Measurements from ENCODE around the gene ENTPD3. TPM values are rescaled to one million over a fixed set of nuclear protein-coding genes. Genes with fewer than 3 reads are reported as not detected.
"Not testable (repeated sequence)": the region's sequence is repeated elsewhere in the genome, so short reads cannot be mapped to it uniquely, and the experiment has no call there.

The ENTPD3 gene
- total RNA-seq, 1 donor from 2014 or later = 1.6 TPM

GRCh38 chr3:40456279-40456939, 69.4 kb downstream of the ENTPD3 start:
- peak overlapping the region; percentile 89 to 96 (median 95) for H3K9ac ChIP-seq (ENCODE audit: low read depth in 1 of 3, low read length in 3 of 3)
- no peaks in the 10 kb centered on the region for H3K9me3 ChIP-seq (ENCODE audit: control insufficient read depth in 3 of 3, low read length in 3 of 3)
- peak overlapping the region; percentile 89 for H3K27ac ChIP-seq (ENCODE audit: low read depth, low read length)
- H3K4me3 ChIP-seq (ENCODE audit: low read length in 3 of 3) = peak overlapping the region; percentile 91 to 98 (median 93)
- peaks cover 13 to 27% (median 24%) of the 10 kb centered on the region in 3 donors for H3K36me3 ChIP-seq (ENCODE audit: control insufficient read depth in 3 of 3, insufficient read depth in 3 of 3, low read length in 3 of 3)
- peaks cover 19 to 36% (median 34%) of the 10 kb centered on the region in 3 donors for H3K4me1 ChIP-seq (ENCODE audit: control insufficient read depth in 3 of 3, insufficient read depth in 3 of 3, low read length in 3 of 3)
- no peaks in the 10 kb centered on the region for H3K27me3 ChIP-seq (ENCODE audit: control insufficient read depth in 3 of 3, insufficient read depth in 3 of 3, low read length in 3 of 3)

GRCh38 chr3:40456940-40457823, 70.2 kb downstream of the ENTPD3 start, which contains the start of gene RPL14:
Gene RPL14 (plus strand): TSS chr3:40457339. CDS start chr3:40457472, 133 bp downstream.
- H3K36me3 ChIP-seq (ENCODE audit: control insufficient read depth in 3 of 3, insufficient read depth in 3 of 3, low read length in 3 of 3) = peaks cover 13 to 27% (median 26%) of the 10 kb centered on the region in 3 donors
- H3K9me3 ChIP-seq (ENCODE audit: control insufficient read depth in 3 of 3, low read length in 3 of 3) = no peaks in the 10 kb centered on the region
- peak within 1 kb of the TSS; percentile 91 to 98 (median 93) for H3K4me3 ChIP-seq (ENCODE audit: low read length in 3 of 3)
- H3K27me3 ChIP-seq (ENCODE audit: control insufficient read depth in 3 of 3, insufficient read depth in 3 of 3, low read length in 3 of 3) = no peaks in the 10 kb centered on the region
- peak within 1 kb of the TSS; percentile 89 for H3K27ac ChIP-seq (ENCODE audit: low read depth, low read length)
- H3K4me1 ChIP-seq (ENCODE audit: control insufficient read depth in 3 of 3, insufficient read depth in 3 of 3, low read length in 3 of 3) = peaks cover 16 to 33% (median 31%) of the 10 kb centered on the region in 3 donors
- peak within 1 kb of the TSS; percentile 89 to 96 (median 95) for H3K9ac ChIP-seq (ENCODE audit: low read depth in 1 of 3, low read length in 3 of 3)

GRCh38 chr3:40458473-40458872, 71.5 kb downstream of the ENTPD3 start:
- Histone ChIP-seq H3K27me3 (ENCODE audit: control insufficient read depth in 3 of 3, insufficient read depth in 3 of 3, low read length in 3 of 3) (no peaks in the 10 kb centered on the region), H3K9ac (ENCODE audit: low read depth in 1 of 3, low read length in 3 of 3) (peak overlapping the region in 2 of 3 donors; percentile 89 to 96), H3K9me3 (ENCODE audit: control insufficient read depth in 3 of 3, low read length in 3 of 3) (no peaks in the 10 kb centered on the region), H3K27ac (ENCODE audit: low read depth, low read length) (no peak overlapping the region), H3K4me3 (ENCODE audit: low read length in 3 of 3) (peak overlapping the region; percentile 91 to 98 (median 93)), H3K4me1 (ENCODE audit: control insufficient read depth in 3 of 3, insufficient read depth in 3 of 3, low read length in 3 of 3) (peaks cover 11 to 25% (median 24%) of the 10 kb centered on the region in 3 donors), H3K36me3 (ENCODE audit: control insufficient read depth in 3 of 3, insufficient read depth in 3 of 3, low read length in 3 of 3) (peaks cover 23 to 38% (median 34%) of the 10 kb centered on the region in 3 donors)

GRCh38 chr3:40460481-40460880, 73.5 kb downstream of the ENTPD3 start:
- H3K36me3 ChIP-seq (ENCODE audit: control insufficient read depth in 3 of 3, insufficient read depth in 3 of 3, low read length in 3 of 3) = peaks cover 29 to 51% (median 49%) of the 10 kb centered on the region in 3 donors
- H3K9me3 ChIP-seq (ENCODE audit: control insufficient read depth in 3 of 3, low read length in 3 of 3); H3K27me3 ChIP-seq (ENCODE audit: control insufficient read depth in 3 of 3, insufficient read depth in 3 of 3, low read length in 3 of 3); H3K27ac ChIP-seq (ENCODE audit: low read depth, low read length); H3K4me3 ChIP-seq (ENCODE audit: low read length in 3 of 3); H3K9ac ChIP-seq (ENCODE audit: low read depth in 1 of 3, low read length in 3 of 3): not testable (repeated sequence)
- H3K4me1 ChIP-seq (ENCODE audit: control insufficient read depth in 3 of 3, insufficient read depth in 3 of 3, low read length in 3 of 3) = peaks cover 11 to 18% (median 17%) of the 10 kb centered on the region in 3 donors

DNA sequence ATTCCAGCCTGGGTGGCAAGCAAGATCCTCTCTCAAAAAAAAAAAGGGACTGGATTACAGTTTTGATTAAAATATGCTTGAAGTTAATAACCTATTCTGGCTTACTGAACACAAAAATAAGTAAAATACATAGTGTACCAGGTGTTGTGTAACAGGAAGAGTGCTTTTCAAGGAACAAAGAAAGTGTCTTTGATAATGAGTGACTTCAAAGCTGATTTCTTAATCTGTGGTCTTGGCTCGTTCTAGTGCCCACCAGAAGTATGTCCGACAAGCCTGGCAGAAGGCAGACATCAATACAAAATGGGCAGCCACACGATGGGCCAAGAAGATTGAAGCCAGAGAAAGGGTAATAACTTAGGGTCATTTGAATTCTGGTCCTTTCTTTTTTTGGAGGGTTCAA, 74.2 kb downstream of the ENTPD3 start:
- no peaks in the 10 kb centered on the region for H3K27me3 ChIP-seq (ENCODE audit: control insufficient read depth in 3 of 3, insufficient read depth in 3 of 3, low read length in 3 of 3)
- H3K4me3 ChIP-seq (ENCODE audit: low read length in 3 of 3) = no peak overlapping the region
- H3K27ac ChIP-seq (ENCODE audit: low read depth, low read length) = no peak overlapping the region
- no peaks in the 10 kb centered on the region for H3K9me3 ChIP-seq (ENCODE audit: control insufficient read depth in 3 of 3, low read length in 3 of 3)
- peaks cover 29 to 52% (median 49%) of the 10 kb centered on the region in 3 donors for H3K36me3 ChIP-seq (ENCODE audit: control insufficient read depth in 3 of 3, insufficient read depth in 3 of 3, low read length in 3 of 3)
- peaks cover 11 to 17% (median 17%) of the 10 kb centered on the region in 3 donors for H3K4me1 ChIP-seq (ENCODE audit: control insufficient read depth in 3 of 3, insufficient read depth in 3 of 3, low read length in 3 of 3)
- no peak overlapping the region for H3K9ac ChIP-seq (ENCODE audit: low read depth in 1 of 3, low read length in 3 of 3)

- H3K9ac ChIP-seq (ENCODE audit: low read depth in 1 of 3, low read length in 3 of 3); H3K4me3 ChIP-seq (ENCODE audit: low read length in 3 of 3); H3K9me3 ChIP-seq (ENCODE audit: control insufficient read depth in 3 of 3, low read length in 3 of 3); H3K27me3 ChIP-seq (ENCODE audit: control insufficient read depth in 3 of 3, insufficient read depth in 3 of 3, low read length in 3 of 3); H3K27ac ChIP-seq (ENCODE audit: low read depth, low read length): not testable (repeated sequence)
- Histone ChIP-seq H3K4me1 (ENCODE audit: control insufficient read depth in 3 of 3, insufficient read depth in 3 of 3, low read length in 3 of 3) (peaks cover 8 to 13% (median 11%) of the 10 kb centered on the region in 3 donors), H3K36me3 (ENCODE audit: control insufficient read depth in 3 of 3, insufficient read depth in 3 of 3, low read length in 3 of 3) (peaks cover 29 to 52% (median 49%) of the 10 kb centered on the region in 3 donors)
These were observed 75.9 kb downstream of the ENTPD3 start for GRCh38 chr3:40462838-40463237.

- H3K4me1 ChIP-seq (ENCODE audit: control insufficient read depth in 3 of 3, insufficient read depth in 3 of 3, low read length in 3 of 3) = peaks cover 2 to 6% (median 3%) of the 10 kb centered on the region in 3 donors
These were observed 76.6 kb downstream of the ENTPD3 start for GRCh38 chr3:40463579-40463978.

GRCh38 chr3:40464339-40465110, 77.5 kb downstream of the ENTPD3 start:
- Histone ChIP-seq H3K27ac (ENCODE audit: low read depth, low read length) (no peak overlapping the region), H3K4me3 (ENCODE audit: low read length in 3 of 3) (no peak overlapping the region), H3K36me3 (ENCODE audit: control insufficient read depth in 3 of 3, insufficient read depth in 3 of 3, low read length in 3 of 3) (peaks cover 19 to 39% (median 38%) of the 10 kb centered on the region in 3 donors), H3K9me3 (ENCODE audit: control insufficient read depth in 3 of 3, low read length in 3 of 3) (no peaks in the 10 kb centered on the region), H3K9ac (ENCODE audit: low read depth in 1 of 3, low read length in 3 of 3) (no peak overlapping the region), H3K4me1 (ENCODE audit: control insufficient read depth in 3 of 3, insufficient read depth in 3 of 3, low read length in 3 of 3) (no peaks in the 10 kb centered on the region), H3K27me3 (ENCODE audit: control insufficient read depth in 3 of 3, insufficient read depth in 3 of 3, low read length in 3 of 3) (no peaks in the 10 kb centered on the region)

More at GRCh38 chr3:40463579-40463978, 76.6 kb downstream of the ENTPD3 start:
- Histone ChIP-seq H3K9me3 (ENCODE audit: control insufficient read depth in 3 of 3, low read length in 3 of 3) (no peaks in the 10 kb centered on the region), H3K27me3 (ENCODE audit: control insufficient read depth in 3 of 3, insufficient read depth in 3 of 3, low read length in 3 of 3) (no peaks in the 10 kb centered on the region), H3K27ac (ENCODE audit: low read depth, low read length) (no peak overlapping the region), H3K9ac (ENCODE audit: low read depth in 1 of 3, low read length in 3 of 3) (no peak overlapping the region), H3K36me3 (ENCODE audit: control insufficient read depth in 3 of 3, insufficient read depth in 3 of 3, low read length in 3 of 3) (peaks cover 28 to 47% (median 46%) of the 10 kb centered on the region in 3 donors), H3K4me3 (ENCODE audit: low read length in 3 of 3) (no peak overlapping the region)

DNA sequence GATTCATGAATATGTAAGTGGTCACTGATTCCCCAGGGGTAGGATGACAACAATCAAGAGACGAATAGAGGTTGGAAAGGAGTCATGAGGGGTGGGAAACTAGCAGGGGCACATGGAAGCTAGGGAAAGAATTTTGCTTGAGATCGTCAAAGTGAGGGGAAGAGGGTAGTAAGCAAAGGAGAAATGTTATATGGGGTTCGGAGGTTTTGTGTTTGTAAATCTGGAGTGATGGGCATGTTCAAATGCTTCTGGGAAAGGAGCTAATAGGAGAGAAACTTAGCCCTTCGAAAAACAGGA, 78.1 kb downstream of the ENTPD3 start:
- H3K27me3 ChIP-seq (ENCODE audit: control insufficient read depth in 3 of 3, insufficient read depth in 3 of 3, low read length in 3 of 3) = no peaks in the 10 kb centered on the region
- no peak overlapping the region for H3K27ac ChIP-seq (ENCODE audit: low read depth, low read length)
- H3K9me3 ChIP-seq (ENCODE audit: control insufficient read depth in 3 of 3, low read length in 3 of 3) = no peaks in the 10 kb centered on the region
- no peaks in the 10 kb centered on the region for H3K4me1 ChIP-seq (ENCODE audit: control insufficient read depth in 3 of 3, insufficient read depth in 3 of 3, low read length in 3 of 3)
- H3K9ac ChIP-seq (ENCODE audit: low read depth in 1 of 3, low read length in 3 of 3) = no peak overlapping the region
- H3K36me3 ChIP-seq (ENCODE audit: control insufficient read depth in 3 of 3, insufficient read depth in 3 of 3, low read length in 3 of 3) = peaks cover 19 to 35% (median 34%) of the 10 kb centered on the region in 3 donors
- no peak overlapping the region for H3K4me3 ChIP-seq (ENCODE audit: low read length in 3 of 3)

Measured in skeletal muscle tissue (tissue), 4 donors.